Measurements from ENCODE around the gene EXOC3L1. TPM values are rescaled to one million over a fixed set of nuclear protein-coding genes. Genes with fewer than 3 reads are reported as not detected.

EXOC3L1 gene
- total RNA-seq, 1 experiment from 2014 or later: not detected

DNA sequence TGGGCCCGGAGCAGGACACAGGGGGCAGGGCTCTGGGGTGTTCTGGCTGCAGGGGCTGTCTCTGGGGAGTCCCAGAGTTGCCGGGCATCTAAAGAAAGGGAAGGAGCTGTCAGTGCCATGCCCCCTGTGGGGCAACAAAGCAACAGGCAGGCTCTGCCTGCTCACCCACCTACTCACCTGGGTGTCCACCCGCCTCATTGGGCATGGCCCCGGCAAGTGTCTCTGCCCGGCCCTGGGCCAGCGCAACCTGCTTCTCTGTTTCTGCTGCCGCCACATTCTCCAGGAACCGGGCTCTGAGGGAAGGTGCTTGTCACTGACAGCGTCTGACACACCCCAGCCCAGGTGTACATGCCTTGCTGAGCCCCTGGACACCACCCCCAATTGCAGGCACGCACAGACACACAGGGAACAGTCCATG is 44.3 kb upstream of the EXOC3L1 start:
- no peaks in the 10 kb centered on the region for H3K4me1 ChIP-seq (ENCODE audit: insufficient read depth, low read length)
- H3K4me2 ChIP-seq (ENCODE audit: low read length): no peak overlapping the region
- no peaks in the 10 kb centered on the region for H4K20me1 ChIP-seq (ENCODE audit: low read length)
- BruUV-seq (replicated peaks): no TSS peak
- DNase-seq: no peak
- no peak overlapping the region for H3K4me3 ChIP-seq (ENCODE audit: low read length)
- H3F3A ChIP-seq (ENCODE audit: low read length, unreplicated experiment): no peaks in the 10 kb centered on the region
- H3K9ac ChIP-seq (ENCODE audit: low read length): no peak overlapping the region
- peaks cover 28% of the 10 kb centered on the region for H3K36me3 ChIP-seq (ENCODE audit: low read depth, low read length)
- no peak for ATAC-seq
- H3K27me3 ChIP-seq (ENCODE audit: low read length): no peaks in the 10 kb centered on the region
- H3K27ac ChIP-seq (ENCODE audit: low read length): no peak overlapping the region
- CTCF ChIA-PET: no interaction called here
- H3K79me2 ChIP-seq (ENCODE audit: low read length): 0 out of 2 replicates have a peak, but pooled peaks cover 2% of the 10 kb centered on the region
- no peaks in the 10 kb centered on the region for H3K9me3 ChIP-seq (ENCODE audit: low read length)
- H3K9me2 ChIP-seq (replicated peaks; ENCODE audit: low read length): no peaks in the 10 kb centered on the region
- intact Hi-C loops (cut with micrococcal nuclease): no loop called here
- TF ChIP-seq, protein P1, sequence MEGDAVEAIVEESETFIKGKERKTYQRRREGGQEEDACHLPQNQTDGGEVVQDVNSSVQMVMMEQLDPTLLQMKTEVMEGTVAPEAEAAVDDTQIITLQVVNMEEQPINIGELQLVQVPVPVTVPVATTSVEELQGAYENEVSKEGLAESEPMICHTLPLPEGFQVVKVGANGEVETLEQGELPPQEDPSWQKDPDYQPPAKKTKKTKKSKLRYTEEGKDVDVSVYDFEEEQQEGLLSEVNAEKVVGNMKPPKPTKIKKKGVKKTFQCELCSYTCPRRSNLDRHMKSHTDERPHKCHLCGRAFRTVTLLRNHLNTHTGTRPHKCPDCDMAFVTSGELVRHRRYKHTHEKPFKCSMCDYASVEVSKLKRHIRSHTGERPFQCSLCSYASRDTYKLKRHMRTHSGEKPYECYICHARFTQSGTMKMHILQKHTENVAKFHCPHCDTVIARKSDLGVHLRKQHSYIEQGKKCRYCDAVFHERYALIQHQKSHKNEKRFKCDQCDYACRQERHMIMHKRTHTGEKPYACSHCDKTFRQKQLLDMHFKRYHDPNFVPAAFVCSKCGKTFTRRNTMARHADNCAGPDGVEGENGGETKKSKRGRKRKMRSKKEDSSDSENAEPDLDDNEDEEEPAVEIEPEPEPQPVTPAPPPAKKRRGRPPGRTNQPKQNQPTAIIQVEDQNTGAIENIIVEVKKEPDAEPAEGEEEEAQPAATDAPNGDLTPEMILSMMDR (conservative IDR thresholded peaks at IDR 0.05; ENCODE audit: low read depth, low read length): no peak
- no peak for TF ChIP-seq EZH2phosphoT487 (IDR thresholded peaks at IDR 0.05; ENCODE audit: borderline replicate concordance, low read length)
- no peak for TF ChIP-seq EZH2 (IDR thresholded peaks at IDR 0.05; ENCODE audit: low read length, unreplicated experiment)
- POLR2A ChIA-PET (ENCODE audit: unreplicated experiment): no interaction called here
- H2AFZ ChIP-seq (ENCODE audit: low read length): no peak overlapping the region

DNA sequence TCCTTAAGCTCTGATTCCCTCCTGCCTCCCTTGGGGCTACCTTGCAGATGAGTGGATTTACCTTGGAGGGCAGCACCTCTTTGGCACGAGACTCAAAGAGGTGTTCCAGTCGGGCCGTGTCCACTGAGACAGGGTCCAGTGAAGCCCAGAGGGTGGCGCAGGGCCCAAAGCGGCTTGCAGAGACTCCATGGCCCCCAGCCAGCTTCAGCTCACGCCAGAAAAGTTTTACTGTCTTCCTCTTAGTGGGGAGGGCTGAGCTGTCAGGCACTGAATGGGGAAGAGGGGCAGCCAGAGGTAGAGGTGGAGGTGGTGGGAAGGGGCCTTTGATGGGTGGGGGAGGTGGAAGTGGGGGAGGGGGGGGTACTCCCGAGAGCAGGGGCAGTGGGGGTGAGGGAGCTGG is 43.7 kb upstream of the EXOC3L1 start:
- no peaks in the 10 kb centered on the region for H4K20me1 ChIP-seq (ENCODE audit: low read length)
- no peak for TF ChIP-seq EZH2phosphoT487 (IDR thresholded peaks at IDR 0.05; ENCODE audit: borderline replicate concordance, low read length)
- TF ChIP-seq, protein P1 (conservative IDR thresholded peaks at IDR 0.05; ENCODE audit: low read depth, low read length): no peak
- no peak for TF ChIP-seq EZH2 (IDR thresholded peaks at IDR 0.05; ENCODE audit: low read length, unreplicated experiment)
- ChIA-PET CTCF (no interaction called here), POLR2A (ENCODE audit: unreplicated experiment) (no interaction called here)
- ATAC-seq (no peak), DNase-seq (no peak)
- no peak overlapping the region for H2AFZ ChIP-seq (ENCODE audit: low read length)
- H3K27me3 ChIP-seq (ENCODE audit: low read length): no peaks in the 10 kb centered on the region
- H3K79me2 ChIP-seq (ENCODE audit: low read length): peaks cover 2% of the 10 kb centered on the region; the same call in 1 of the 2 replicates
- BruUV-seq (replicated peaks): no TSS peak
- H3K9me3 ChIP-seq (ENCODE audit: low read length): no peaks in the 10 kb centered on the region
- H3K27ac ChIP-seq (ENCODE audit: low read length): no peak overlapping the region
- H3K4me2 ChIP-seq (ENCODE audit: low read length): no peak overlapping the region
- no peak overlapping the region for H3K9ac ChIP-seq (ENCODE audit: low read length)
- no peaks in the 10 kb centered on the region for H3K9me2 ChIP-seq (replicated peaks; ENCODE audit: low read length)
- no peaks in the 10 kb centered on the region for H3F3A ChIP-seq (ENCODE audit: low read length, unreplicated experiment)
- no peaks in the 10 kb centered on the region for H3K4me1 ChIP-seq (ENCODE audit: insufficient read depth, low read length)
- H3K4me3 ChIP-seq (ENCODE audit: low read length): no peak overlapping the region
- peaks cover 28% of the 10 kb centered on the region for H3K36me3 ChIP-seq (ENCODE audit: low read depth, low read length)
- intact Hi-C loops (cut with micrococcal nuclease): no loop called here

DNA sequence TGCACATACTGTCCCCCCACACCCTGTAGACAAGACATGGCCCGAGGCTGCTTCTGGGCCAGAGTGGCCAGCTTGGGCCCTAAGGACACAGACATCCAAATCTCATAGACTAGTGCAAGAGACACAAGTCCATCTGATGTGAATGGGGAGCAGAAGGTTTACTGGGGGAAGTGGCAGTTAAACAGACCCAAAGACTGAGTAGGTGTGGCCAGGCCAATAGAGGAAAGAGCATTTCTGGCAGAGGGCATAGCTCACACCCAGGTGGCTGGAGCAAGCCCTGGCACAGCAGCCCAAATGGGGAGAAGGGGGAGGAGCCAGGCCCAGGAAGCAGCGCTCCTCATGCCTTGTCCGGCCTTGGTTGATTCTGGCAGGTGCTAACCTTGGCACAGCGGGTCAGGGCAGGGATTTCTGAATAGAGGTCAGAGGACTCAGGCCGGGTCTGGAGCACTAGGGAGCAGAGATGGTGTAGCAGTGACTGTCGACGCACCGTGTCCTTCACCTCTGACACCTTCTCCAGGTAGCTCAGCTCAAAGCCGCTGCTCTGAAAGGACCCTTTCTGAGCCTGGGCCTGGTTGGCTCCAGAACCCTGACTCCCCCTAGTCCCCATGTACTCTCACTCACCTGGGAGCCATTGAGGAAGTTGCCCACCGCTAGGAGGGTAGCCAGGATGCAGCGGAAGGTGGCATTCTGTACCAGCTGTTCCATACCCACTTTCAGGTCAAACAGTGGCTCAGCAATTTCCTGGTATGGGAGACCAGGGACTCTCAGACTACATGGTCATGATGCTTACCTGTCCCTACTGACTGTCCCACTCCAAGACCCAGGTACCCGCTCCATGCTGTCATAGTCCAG is 41.1 kb upstream of the EXOC3L1 start:
- H3F3A ChIP-seq (ENCODE audit: low read length, unreplicated experiment): no peaks in the 10 kb centered on the region
- no peak overlapping the region for H3K9ac ChIP-seq (ENCODE audit: low read length)
- ATAC-seq: no peak
- no peaks in the 10 kb centered on the region for H4K20me1 ChIP-seq (ENCODE audit: low read length)
- H3K27me3 ChIP-seq (ENCODE audit: low read length): no peaks in the 10 kb centered on the region
- intact Hi-C loops (cut with micrococcal nuclease): no loop called here
- BruUV-seq (replicated peaks): no TSS peak
- H3K27ac ChIP-seq (ENCODE audit: low read length): no peak overlapping the region
- H3K79me2 ChIP-seq (ENCODE audit: low read length): peaks cover 19% of the 10 kb centered on the region
- peaks cover 12% of the 10 kb centered on the region; the same call in 1 of the 2 replicates for H3K4me1 ChIP-seq (ENCODE audit: insufficient read depth, low read length)
- no peaks in the 10 kb centered on the region for H3K9me3 ChIP-seq (ENCODE audit: low read length)
- CTCF ChIA-PET: no interaction called here
- peaks cover 22% of the 10 kb centered on the region; the same call in 1 of the 2 replicates for H3K36me3 ChIP-seq (ENCODE audit: low read depth, low read length)
- H3K4me3 ChIP-seq (ENCODE audit: low read length): no peak overlapping the region
- H3K4me2 ChIP-seq (ENCODE audit: low read length): no peak overlapping the region
- no peak overlapping the region for H2AFZ ChIP-seq (ENCODE audit: low read length)
- no peaks in the 10 kb centered on the region for H3K9me2 ChIP-seq (replicated peaks; ENCODE audit: low read length)
- no peak for DNase-seq
- TF ChIP-seq, protein P1 (conservative IDR thresholded peaks at IDR 0.05; ENCODE audit: low read depth, low read length): no peak
- TF ChIP-seq EZH2phosphoT487 (IDR thresholded peaks at IDR 0.05; ENCODE audit: borderline replicate concordance, low read length) (no peak), EZH2 (IDR thresholded peaks at IDR 0.05; ENCODE audit: low read length, unreplicated experiment) (no peak)
- POLR2A ChIA-PET (ENCODE audit: unreplicated experiment): no interaction called here
